Fibroblast of skin of left quadriceps (primary cell): ENCODE data around the gene BCOR.

Experiments used
- DNase-seq, 2 experiments: peaks; one replicate each; pipeline ENCODE4 v3.0.0-alpha.2; 2013; ENCODE audit warnings: low read depth in 2 of 2

The BCOR gene

DNA sequence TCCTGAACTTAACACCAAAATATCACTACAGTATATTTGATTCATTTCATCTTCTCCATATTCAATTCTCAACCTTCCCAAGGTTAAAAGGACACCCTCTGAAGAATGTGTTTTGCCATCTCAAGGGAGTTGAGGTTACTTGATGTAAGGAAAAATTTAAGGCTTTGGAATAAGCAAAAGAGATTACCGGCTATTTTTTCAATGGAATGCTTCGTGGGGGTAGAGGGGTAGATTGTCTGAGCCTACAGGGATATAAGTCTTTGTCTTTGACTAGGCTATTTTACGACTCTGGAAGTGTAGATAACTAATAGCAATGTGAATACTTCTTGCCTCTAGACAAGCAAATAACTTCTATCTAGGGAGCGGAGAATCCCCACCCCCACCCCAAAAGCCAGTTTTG is 78.2 kb downstream of the BCOR start:
- no peak for DNase-seq

DNA sequence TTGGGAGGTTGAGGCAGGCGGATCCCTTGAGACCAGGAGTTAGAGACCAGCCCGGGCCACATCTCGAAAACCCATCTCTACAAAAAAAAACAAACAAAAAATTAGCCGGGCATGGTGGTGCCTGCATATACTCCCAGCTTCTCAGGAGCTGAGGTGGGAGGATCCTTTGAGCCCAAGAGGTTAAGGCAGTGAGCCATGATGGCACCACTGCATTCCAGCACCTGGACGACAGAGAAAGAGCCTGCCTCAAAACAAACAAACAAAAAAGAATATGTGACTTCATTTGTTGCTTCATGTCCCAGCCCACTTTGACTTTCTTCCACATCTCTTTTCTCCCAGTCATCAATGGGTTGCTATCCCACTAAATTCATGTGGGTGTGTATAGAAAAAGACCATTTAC is 79.7 kb downstream of the BCOR start:
- no peak for DNase-seq

DNA sequence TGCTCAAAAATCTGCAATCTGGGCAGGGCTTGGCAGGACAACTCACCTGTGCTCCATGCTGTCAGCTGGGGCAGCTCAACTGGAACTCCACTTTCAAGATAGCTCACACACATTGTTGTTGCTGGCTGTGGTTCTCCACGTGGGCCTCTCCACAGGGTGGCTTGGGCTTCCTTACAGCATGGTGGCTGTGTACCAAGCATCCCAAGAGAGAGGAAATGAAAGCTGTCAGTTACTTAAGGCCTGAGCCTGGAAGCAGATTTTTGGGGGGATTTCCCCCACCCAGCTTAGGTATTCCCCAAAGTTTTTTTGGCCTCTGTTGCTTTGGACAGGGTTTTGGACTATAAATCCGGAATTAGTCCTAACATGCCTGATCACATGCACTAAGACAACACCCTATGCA is 81.0 kb downstream of the BCOR start:
- no peak for DNase-seq

DNA sequence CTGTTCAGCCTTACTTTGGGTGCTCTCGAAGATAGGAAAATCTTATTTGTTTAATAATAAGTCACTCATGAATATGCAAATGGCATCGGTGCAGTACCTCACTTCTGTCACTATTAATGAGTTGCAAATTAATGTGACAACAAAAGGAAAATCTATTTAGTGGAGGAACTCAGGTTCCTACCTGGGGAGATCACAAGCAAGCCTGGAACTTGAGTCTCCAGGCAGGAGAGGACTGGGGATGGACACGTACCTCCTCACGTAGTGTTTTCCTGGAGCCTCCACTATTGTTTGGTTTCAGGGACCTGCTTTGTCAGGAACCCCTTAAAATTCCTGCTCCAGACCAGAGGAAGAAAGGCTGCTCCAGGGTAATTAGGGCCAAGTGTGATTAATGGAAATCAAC is 82.1 kb downstream of the BCOR start:
- no peak for DNase-seq

DNA sequence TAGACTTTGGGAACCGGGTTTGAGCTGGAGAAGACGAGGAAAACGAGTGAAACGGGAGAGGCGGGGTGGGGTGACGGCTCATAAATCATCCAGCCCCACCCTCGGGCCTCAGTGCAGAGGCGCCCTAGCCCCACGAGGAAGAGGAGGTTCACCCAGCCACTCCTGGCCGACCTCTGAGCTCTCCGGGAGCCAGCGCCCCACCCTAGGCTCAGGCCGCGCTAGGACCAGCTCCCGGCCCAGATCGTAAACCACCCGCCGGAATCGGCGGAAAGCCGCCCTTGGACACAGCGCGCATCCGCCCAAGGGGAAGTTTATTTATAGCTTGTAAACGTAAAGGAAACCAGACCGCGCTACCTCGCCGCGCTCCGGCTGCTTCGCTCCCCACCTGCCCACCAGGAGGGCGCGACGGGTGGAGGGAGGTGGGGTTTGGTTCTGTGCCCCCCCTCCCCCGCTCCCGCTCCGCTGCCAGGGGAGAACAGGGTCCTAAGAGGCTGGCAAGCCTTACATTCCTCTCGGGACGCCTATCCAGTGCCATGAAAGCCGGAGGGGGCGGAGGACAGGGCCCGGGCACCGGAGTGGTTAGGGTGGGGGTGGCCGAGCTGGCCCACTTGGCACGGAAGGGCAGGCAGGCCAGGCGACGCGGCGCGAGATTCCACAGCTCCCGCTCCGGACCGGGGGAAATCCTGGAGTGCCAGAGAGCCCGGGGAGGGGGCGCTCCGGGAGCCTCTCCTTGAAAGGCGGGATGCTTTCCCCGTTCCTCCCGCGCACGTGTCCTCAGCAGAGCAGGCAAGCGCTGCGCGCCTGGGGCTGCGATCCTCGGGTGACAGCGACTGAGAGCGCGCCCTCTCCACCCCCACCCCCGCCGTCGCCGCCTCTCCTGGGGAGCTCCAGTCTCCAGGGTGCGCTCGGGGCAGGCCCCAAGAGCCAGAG is 84.2 kb downstream of the BCOR start:
- no peak for DNase-seq

DNA sequence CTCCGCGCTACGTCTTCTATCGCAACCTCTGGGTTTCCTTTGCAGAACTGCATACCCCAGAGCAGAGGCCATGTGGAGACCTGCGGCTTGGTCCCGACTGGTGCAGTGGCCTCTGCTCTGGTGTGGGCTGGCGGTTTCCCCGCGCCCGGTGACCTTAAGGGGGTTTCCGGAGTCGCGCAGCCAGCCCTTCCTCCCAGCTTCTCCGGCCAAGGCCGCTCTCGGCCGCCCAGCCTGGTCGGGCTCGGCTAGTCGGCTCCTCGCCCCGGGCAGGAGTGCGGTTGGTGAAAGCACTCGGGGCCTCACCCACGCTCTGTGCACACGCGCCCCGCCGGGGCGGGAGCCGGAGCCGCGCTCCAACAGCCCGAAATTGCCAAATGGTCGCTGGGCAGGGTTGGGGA is 84.9 kb downstream of the BCOR start:
- DNase-seq: no peak

DNA sequence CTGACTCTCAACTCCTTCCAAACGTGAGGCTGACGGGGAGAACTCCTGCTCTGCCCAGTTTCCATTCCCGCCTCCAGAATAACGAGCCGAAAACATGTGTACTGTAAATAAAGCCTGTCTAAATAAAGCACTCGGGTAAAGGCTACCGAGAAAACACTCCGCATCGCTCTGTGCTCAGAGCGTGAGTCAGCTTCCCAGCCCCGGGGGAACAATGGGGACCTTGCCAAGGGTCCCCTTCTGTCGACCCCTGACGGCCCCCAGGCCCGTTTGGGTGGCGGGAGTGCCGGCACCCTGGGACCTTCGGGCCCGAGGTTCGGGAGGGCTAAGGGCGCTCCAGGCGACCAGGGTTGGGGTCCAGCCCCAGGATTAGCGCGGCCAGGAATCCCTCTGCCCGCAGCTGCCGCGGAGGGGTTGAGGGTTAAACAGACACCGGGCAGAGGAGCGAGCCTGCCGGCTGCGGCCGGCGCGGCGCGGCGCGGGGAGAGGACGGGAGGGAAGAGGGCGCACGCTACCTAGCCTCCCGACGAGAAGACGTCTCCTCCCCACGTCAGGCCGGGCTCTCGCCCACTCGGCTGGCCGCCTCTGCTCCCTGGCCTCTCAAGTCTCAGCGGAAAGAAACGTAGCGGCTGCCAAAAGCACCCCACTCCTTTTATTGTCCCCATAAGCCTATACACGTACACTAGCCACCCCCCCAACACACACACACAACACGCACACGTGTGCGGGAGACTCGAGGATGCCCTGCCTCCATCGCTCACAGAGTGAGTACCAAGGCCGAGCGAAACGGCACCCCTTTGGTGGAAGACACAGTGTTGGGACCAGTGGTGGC is 85.5 kb downstream of the BCOR start:
- DNase-seq: no peak

DNA sequence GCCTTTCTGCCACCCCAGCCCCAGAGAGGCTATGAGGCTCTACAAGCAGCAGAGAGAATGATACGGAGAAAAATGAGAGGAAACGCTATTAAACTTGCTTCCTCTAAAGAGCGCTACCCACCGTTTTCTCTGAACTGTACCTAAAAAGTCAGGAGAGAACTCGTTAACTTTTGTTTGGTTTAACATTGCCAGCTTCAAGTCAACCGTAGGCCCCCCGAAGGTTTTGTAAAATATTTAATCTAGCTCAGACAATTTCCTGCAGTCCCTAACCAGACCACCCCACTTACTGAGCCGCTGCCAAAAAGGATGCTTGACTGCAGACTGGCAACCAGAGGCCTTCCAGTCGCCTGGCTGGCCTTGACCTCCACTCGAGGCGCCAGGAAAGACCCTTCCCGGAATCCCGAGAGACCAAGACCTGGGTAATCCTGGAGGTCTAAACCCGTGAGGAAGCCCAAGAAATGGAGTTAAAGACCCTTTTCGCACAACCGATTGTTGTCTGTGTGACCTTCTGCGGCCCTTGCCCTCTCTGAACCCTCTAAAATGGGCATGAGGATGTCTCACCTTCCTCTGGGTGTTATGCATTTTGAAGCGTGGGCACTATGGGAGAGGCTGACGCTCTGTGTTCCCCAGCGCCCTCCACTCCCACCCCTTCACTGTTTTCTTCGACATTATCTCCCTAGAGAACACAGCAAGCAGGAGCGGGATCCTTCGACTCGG is 86.3 kb downstream of the BCOR start:
- DNase-seq: no peak

DNA sequence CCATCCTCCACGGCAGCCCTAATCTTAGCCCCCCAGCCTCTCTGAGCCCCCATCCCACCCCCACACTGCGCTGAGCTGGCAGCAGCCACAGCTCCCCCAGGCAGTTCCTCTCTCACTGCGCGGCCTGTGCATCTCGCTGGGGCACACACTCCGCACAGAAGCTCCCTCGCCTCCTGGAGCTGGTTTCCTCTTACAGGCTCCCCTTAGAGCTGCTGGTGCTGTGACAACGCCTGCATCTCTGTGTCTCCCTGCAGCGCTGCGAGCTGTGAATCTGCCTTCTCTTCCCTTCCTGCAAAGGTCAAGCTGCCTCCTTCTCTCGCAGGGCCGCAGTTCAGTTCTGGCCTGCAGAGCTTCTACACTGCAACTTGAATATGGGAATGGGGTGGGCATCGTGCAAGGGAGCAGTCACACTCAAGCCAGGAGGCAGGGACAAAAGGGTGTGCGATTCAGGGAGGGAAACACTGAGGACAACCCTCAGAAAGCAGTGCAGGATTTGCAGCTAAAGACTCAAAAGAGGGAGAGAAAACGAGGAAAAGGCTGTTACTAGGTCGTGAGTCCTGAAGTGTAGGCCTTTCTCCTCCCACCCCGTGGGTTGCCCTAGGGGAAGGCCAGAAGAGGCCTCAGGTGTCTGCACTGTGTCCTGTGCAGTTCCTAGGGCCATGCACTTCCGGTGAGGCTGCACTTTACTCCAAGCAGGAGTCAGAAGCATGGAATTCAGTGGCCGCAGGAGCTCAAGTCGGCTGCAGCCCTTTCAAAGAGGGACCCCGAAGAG is 87.0 kb downstream of the BCOR start:
- DNase-seq: no peak

DNA sequence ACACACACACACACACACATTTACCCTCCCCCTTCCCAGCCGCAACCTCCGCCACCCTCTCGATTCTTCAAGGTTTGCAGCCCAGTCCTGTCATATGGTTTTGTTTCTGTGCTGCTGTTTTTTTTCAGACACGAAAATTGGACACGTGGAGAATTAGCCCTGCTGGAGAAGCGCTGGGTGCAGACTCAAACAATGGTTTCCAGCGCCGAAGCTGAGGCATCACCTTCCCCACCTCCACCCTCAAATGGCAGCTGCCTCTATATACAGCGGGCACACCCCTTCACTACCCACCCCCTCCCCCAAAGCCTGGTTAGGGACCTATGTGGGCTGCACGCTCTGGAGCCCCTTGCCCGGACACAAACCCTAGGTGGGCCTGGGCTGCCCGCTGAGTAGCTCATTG is 87.9 kb downstream of the BCOR start:
- no peak for DNase-seq

DNA sequence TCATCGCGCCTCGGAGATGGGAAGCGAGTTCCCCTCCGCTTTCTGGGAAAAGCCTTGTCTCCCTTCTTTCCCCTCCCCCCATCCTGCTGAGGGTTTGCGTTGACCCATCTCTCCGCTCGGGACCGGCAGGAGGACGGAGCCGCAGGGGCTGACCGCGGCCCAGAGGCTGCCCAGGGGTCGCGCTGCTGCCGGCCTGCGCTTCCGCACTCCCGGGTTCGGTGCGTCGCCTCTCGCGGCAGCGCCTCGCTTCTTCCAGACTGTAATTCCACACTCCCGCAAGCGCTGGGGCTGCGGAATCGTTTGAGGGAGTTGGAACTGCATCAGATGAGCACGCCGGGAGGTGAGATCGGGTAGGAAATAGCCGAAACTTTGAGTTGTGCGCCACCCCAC is 88.3 kb downstream of the BCOR start:
- DNase-seq: no peak

DNA sequence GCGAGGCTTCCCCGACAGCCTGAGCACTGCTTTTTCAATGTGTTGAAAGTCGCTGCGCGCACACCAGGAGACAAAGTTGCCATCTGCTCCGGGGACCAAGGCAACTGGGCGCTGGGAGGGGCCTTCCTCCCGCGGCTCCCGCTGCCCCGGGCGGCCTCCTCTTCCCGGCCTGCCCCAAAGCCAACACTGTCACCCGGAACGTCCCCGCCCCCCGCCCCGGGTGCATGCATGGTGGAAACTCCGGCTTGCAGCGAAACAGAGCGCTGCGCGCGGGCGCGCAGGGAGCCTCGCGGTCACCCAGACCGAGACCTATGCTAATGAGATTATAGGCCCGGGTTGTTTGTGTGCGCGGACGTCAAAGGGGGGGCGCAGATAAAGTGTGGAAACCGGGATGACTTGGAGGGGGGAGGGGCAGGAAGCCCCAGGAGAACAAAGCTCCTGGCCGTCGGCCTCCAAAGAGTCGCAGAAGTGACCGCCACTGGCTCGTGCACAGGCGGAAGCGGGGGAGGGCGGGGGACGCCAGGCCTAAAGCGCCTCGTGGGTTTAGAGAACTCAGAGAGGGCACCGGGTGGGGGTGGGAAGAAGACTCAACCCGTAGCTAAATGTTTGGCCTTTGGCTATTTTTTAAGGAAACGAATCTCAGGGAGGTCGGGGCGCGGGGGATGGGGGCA is 88.8 kb downstream of the BCOR start:
- no peak for DNase-seq

DNA sequence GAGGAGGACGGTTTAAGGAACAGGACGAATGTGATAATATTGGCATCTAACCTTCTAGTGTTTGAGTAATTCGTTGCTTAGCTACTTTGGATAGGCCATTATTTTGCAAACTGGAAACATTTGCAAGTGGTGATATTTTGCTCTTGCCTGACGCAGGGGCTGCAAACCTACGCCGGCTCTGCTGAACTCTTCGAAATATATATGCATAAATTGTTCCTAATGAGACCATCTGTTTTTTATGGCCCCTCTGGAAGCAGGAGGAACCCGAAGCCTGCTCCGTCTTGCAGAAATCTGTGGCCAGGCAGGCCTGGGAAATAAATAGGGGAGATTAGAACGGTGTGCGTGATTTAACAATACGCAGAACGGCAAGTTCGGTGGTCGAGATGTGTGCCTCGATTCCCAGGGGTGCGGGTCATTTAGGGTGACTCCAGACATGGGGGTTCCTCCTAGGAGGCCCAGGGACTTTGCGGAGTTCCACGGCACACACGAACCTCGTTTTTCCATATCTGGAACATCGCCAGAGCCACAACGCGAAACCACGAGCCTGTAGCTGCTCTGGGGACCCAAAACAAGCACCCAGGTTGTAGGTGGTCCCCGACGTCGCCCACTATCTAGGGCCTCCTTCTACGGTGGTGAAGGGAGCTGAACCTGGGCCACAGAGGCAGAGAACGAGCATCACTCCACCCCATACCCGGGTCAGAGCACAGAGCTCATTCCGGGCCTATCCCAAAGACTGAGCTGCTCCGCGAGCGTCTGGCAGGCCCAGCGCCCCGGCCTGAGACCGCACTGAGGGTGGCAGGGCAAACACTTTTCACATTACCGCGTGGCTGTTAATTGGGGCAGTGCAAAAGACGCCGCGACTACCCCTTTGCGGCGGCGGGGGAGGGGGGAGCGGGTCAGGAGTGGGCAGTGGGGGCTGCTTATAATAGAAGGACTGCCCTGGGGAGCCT is 89.7 kb downstream of the BCOR start:
- no peak for DNase-seq

DNA sequence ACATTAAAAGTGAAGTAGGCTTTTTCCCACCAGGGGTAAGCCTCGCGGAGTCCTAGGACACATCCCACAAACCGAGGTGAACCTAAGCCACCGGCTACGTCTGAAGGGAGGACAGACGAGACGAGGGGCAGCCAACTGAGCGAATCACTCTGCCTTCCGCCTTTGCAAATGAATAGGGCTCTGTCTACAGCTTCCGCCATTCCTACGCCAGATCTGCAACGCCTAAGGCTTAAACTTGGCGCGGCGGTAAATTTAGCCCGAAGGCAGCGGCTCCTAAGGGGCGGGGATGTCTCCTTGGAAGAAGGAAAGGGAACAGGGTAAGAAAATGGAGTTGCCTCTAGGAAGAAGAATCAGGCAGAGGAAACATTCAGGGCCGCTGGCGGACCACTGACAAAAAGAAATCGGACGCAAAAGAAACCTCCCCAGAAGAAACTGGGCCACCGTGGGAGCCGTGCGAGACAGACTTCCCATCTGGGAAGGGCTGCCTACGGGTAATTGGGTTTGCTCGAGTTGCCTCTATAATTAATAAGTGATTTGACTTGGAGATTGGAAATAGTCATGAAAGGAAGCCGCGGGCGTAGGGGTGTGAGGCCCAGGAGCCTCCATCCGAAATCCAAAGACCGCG is 90.5 kb downstream of the BCOR start:
- no peak for DNase-seq

DNA sequence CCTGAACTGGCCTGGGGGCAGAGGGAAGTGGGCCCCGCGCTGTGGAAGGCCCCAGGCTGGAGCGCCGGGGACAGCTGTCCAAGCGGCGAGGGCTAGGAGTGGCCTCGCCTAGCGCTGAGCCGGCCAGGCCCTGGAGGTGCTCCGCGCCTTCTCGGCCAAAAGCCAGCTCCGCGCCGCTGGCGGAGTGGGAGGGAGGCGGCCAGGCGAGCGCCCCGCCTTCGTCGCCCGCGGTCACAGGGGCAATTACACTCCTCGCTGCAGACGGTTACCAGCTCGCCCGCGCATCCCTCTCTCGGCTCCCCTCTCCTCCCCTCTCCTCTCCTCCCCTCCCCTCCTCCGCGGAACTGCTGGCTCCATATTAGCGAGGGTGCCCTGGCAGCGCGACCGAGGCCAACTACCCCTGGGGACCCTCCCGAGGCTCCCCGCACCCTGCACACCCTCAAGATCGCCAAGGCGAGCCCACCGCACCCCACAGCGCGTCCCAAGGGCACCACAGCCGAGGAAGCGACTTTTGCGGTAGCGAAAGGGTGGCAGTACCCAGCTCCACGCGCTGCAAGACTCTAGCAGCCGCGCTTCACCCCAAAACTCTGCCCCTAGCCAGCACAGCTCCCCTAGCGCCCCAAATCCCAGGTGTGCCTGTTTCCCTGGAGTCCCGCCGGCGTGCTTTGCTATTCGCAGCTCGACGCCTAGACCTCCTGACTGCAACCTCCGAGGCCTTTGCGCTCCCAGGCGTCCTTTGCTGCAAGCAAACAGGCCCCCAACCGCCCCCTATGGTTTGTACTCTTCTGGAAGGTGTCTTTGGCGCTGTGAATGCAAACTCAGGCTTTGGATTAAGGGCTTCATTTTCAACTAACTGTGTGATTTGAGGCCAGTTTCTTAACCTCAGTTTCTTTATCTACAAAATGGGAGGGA is 91.4 kb downstream of the BCOR start:
- DNase-seq: no peak

DNA sequence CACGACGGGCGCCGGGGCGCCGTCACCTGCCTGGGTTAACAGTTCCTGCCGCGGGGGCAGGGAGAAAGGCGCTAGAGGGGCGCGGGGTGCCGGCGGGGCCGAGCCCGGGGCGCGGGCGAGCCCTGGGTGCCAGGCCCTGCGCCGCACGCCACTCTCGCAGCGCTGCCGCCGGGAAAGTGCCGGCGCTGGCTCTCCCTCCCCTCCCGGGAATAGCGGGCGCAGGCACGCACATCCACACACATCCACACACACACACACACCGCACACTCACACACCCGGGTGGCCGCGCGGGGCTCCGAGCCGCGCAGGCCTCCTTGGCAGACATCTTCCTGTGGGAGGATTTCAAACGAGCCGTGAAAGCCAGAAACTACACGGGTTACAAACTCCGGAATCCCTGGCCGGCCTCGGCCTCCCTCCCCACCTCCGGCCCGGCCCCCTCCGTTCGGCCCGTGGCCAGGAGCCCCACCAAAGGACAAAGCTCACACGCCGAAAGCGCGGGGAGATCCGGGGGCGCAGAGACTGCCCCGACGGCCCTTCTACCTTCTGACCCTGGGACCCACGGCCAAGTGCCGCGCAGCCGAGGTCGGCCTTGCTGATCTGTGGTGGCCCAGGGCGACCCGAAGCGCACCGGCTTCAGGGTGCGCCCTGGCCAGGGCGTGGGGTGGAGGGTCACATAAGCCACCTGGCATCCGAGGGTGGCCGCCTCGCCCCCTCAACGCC is 92.3 kb downstream of the BCOR start:
- no peak for DNase-seq

DNA sequence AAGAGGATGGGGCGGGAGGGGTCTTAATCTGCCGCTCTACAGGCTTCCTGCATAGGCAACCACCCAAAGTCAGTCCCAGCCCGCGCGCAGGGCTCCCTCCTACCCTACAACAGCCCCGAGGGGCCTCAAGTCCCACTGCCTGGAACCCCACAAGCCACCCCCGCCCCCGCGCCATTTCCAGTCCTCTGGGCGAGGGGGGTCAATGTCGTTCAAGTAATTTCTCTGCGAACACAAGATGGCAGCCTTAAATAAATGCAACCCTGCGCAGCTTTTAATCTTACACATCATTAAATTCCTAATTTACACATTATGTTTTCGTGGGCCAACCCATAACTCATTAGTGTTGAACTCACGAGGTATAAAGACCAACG is 92.9 kb downstream of the BCOR start:
- no peak for DNase-seq

DNA sequence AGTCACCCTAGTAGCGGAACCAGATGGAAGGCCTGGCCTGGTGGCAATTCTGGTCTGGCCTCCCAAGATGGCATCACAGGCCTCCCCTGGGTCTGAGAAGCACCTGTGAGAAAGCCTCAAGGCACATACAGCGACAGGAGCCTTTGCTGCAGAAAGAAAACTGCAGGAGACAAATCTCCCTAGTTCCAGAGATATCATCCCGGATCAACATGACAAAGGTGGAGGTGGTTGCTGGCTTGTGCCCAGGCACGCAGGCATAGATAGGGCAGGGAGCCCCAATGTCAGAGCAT is 93.6 kb downstream of the BCOR start:
- DNase-seq: no peak
